Parathyroid adenoma (tissue), 2 donors: ENCODE results near the gene CPNE9.

Experiments
- H2AFZ ChIP-seq: fragments of 300-600 bp; sonication (generic); one replicate; pipeline ENCODE4 v1.7.0; 2017; ENCODE audit warnings: antibody characterized with exemption, mild to moderate bottlenecking
- H3K27ac ChIP-seq: fragments of 300-600 bp; sonication (generic); one replicate; pipeline ENCODE4 v1.7.0; 2017
- H3K27me3 ChIP-seq: fragments of 300-600 bp; sonication (generic); one replicate; pipeline ENCODE4 v1.7.0; 2017; ENCODE audit warnings: low read length; ENCODE audit not compliant: control insufficient read depth, insufficient read depth
- H3K36me3 ChIP-seq: fragments of 300-600 bp; sonication (generic); one replicate; pipeline ENCODE4 v1.7.0; 2017; ENCODE audit warnings: low read length; ENCODE audit not compliant: control insufficient read depth, insufficient read depth
- H3K4me1 ChIP-seq: fragments of 300-600 bp; sonication (generic); one replicate; pipeline ENCODE4 v1.7.0; 2017; ENCODE audit warnings: control low read depth
- H3K4me2 ChIP-seq: fragments of 300-600 bp; sonication (generic); one replicate; pipeline ENCODE4 v1.7.0; 2017; ENCODE audit warnings: low read length
- H3K4me3 ChIP-seq: fragments of 300-600 bp; sonication (generic); one replicate; pipeline ENCODE4 v1.7.0; 2017; ENCODE audit warnings: low read depth, low read length
- H3K79me2 ChIP-seq: fragments of 300-600 bp; sonication (generic); one replicate; pipeline ENCODE4 v1.7.0; 2017; ENCODE audit warnings: control low read depth
- H3K9ac ChIP-seq: fragments of 300-600 bp; sonication (generic); one replicate; pipeline ENCODE4 v1.7.0; 2017; ENCODE audit warnings: mild to moderate bottlenecking
- H3K9me3 ChIP-seq: fragments of 300-600 bp; sonication (generic); one replicate; pipeline ENCODE4 v1.7.0; 2017; ENCODE audit warnings: low read length; ENCODE audit not compliant: control insufficient read depth
- TF ChIP-seq, protein P1 (sequence below): fragments of 300-600 bp; sonication (generic); IDR thresholded peaks from one replicate; pipeline ENCODE4 v1.7.0; 2017; ENCODE audit warnings: antibody characterized with exemption, mild to moderate bottlenecking
- donor health status: primary hyperparathyroidism.

Gene CPNE9

DNA sequence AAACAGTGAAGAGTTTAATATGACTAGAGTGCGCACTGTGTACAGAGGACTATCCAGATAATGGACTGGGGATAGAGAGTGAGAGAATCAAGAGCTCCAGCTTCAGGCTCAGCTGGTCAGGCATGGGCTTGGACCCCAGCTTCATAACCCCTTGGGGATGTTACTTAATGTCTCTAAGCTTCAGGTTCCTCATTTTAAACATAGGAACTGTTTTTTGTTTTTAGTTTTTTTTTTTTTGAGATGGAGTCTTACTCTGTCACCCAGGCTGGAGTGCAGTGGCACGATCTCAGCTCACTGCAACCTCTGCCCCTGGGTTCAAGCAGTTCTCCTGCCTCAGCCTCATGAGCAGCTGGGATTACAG, 18.0 kb downstream of the CPNE9 start:
- Histone ChIP-seq H3K79me2 (no peaks in the 10 kb centered on the region), H3K4me1 (no peaks in the 10 kb centered on the region), H3K27me3 (no peaks in the 10 kb centered on the region), H3K36me3 (no peaks in the 10 kb centered on the region), H3K4me2 (no peak overlapping the region), H3K4me3 (no peak overlapping the region), H3K27ac (no peak overlapping the region), H3K9ac (no peak overlapping the region), H3K9me3 (no peaks in the 10 kb centered on the region), H2AFZ (no peak overlapping the region)
- TF ChIP-seq, protein P1, sequence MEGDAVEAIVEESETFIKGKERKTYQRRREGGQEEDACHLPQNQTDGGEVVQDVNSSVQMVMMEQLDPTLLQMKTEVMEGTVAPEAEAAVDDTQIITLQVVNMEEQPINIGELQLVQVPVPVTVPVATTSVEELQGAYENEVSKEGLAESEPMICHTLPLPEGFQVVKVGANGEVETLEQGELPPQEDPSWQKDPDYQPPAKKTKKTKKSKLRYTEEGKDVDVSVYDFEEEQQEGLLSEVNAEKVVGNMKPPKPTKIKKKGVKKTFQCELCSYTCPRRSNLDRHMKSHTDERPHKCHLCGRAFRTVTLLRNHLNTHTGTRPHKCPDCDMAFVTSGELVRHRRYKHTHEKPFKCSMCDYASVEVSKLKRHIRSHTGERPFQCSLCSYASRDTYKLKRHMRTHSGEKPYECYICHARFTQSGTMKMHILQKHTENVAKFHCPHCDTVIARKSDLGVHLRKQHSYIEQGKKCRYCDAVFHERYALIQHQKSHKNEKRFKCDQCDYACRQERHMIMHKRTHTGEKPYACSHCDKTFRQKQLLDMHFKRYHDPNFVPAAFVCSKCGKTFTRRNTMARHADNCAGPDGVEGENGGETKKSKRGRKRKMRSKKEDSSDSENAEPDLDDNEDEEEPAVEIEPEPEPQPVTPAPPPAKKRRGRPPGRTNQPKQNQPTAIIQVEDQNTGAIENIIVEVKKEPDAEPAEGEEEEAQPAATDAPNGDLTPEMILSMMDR, result no peak

DNA sequence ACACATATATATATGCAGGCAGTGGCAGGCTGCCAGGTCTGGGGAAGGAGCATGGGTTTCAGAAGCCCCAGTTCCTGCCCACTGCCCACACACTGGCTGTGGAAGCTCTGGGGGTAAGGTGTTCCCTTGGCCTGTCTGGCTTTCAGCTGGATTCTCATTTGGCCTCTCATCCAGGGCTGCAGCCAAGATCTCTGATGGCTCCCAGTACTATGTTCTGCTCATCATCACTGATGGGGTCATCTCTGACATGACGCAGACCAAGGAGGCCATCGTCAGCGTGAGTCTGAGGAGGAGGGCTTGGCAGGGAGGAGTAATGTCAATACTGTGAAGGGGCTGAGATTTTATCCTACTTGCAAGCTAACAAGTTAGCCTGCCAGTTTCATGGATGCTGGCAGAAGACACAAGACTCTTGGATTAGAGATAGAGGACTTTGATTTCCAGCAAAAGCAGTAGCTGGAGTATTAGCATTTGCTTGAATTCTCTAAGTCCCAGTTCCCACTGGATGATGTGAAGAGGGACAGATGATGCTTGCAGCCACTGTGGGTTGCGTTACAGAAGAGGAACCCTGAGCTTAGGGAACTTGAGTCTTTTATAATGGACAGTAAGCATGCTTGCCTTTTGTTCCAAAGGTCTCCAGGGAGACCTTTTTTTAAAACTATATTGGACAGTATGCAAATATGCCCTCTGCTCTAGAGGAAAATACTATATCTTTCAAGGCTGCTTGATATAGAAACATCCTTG, 22.3 kb downstream of the CPNE9 start:
- Histone ChIP-seq H2AFZ (no peak overlapping the region), H3K4me2 (no peak overlapping the region), H3K4me1 (no peaks in the 10 kb centered on the region), H3K4me3 (no peak overlapping the region), H3K9ac (no peak overlapping the region), H3K27ac (no peak overlapping the region), H3K9me3 (no peaks in the 10 kb centered on the region), H3K79me2 (no peaks in the 10 kb centered on the region), H3K36me3 (no peaks in the 10 kb centered on the region), H3K27me3 (no peaks in the 10 kb centered on the region)
- TF ChIP-seq, protein P1, result no peak

DNA sequence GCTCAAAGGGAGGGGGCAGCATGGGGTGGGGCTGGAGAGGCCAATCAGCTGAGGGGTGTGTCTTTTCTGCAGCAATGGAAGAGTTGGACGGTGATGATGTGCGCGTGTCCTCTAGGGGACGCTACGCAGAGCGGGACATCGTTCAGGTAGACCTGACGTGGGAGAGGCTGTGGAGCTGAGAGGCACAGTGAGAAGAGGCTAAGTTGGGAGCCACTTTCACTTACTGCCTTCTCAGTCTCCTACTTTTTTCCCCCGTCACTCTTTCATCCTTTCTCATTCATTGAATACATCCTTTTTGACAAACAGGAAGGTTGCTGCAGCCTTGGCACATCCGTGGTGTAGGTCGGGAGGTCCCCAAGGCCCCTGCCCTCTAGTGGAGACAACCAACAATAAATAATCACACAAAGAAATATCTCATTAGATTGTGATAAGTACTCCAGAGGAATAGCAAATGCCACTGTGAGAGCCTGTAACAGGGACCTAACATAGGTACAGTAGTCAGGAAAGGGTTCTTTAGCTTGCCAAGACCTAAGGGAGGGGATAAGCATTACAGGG, 23.5 kb downstream of the CPNE9 start:
- H3K9me3 ChIP-seq, result no peaks in the 10 kb centered on the region
- no peak overlapping the region for H3K4me3 ChIP-seq
- H3K9ac ChIP-seq, result no peak overlapping the region
- H3K27me3 ChIP-seq, result no peaks in the 10 kb centered on the region
- H3K27ac ChIP-seq, result no peak overlapping the region
- TF ChIP-seq, protein P1, result no peak
- H2AFZ ChIP-seq, result no peak overlapping the region
- peaks cover 3% of the 10 kb centered on the region for H3K79me2 ChIP-seq
- no peaks in the 10 kb centered on the region for H3K36me3 ChIP-seq
- no peaks in the 10 kb centered on the region for H3K4me1 ChIP-seq
- H3K4me2 ChIP-seq, result no peak overlapping the region

DNA sequence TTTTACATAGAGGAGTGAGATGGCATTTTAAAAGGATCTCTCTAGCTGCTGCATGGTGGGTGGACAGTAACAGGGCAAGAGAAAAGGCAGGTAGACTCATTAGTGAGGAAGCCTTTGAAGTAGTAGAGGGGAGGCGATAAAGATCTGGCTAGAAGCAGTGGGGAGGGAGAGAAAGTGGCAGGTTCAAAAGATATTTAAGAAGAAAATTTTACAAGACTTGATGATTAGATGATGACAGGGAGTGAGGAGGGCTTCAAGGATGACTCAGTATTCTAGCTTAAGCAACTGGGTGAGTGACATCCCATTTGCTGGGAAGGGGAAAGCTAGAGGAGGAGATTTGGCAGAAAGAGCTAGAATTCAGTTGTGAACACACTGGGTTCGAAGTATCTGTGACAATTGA, 24.1 kb downstream of the CPNE9 start:
- Histone ChIP-seq H3K4me3 (no peak overlapping the region), H3K27me3 (no peaks in the 10 kb centered on the region), H3K79me2 (peaks cover 9% of the 10 kb centered on the region), H3K9ac (no peak overlapping the region), H3K4me1 (peaks cover 4% of the 10 kb centered on the region), H3K4me2 (no peak overlapping the region), H3K27ac (no peak overlapping the region), H3K36me3 (no peaks in the 10 kb centered on the region), H2AFZ (no peak overlapping the region), H3K9me3 (no peaks in the 10 kb centered on the region)
- TF ChIP-seq, protein P1, result no peak

DNA sequence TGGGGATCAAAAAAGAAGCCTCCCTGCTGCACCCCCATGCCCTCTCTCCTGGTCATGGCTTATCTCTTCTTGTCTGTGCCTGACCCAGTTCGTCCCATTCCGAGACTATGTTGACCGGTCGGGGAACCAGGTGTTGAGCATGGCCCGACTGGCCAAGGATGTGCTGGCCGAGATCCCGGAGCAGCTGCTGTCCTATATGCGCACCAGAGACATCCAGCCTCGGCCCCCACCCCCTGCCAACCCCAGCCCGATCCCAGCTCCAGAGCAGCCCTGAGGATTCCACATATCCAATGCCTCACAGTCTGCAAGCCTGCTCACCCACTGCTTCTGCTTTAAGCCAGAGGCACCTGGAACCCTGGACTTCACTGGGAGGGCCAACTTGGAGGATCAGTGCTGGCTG, 25.8 kb downstream of the CPNE9 start:
- H3K79me2 ChIP-seq, result peaks cover 26% of the 10 kb centered on the region
- no peaks in the 10 kb centered on the region for H3K9me3 ChIP-seq
- H3K4me2 ChIP-seq, result no peak overlapping the region
- H3K27ac ChIP-seq, result no peak overlapping the region
- no peaks in the 10 kb centered on the region for H3K36me3 ChIP-seq
- TF ChIP-seq, protein P1, result no peak
- peaks cover 12% of the 10 kb centered on the region for H3K4me1 ChIP-seq
- H3K4me3 ChIP-seq, result no peak overlapping the region
- no peak overlapping the region for H2AFZ ChIP-seq
- no peak overlapping the region for H3K9ac ChIP-seq
- H3K27me3 ChIP-seq, result no peaks in the 10 kb centered on the region
